CD14-positive monocyte (primary cell): Measurements from ENCODE around the gene RNF123. TPM values are rescaled to one million over a fixed set of nuclear protein-coding genes. Genes with fewer than 3 reads are reported as not detected.
A peak's percentile ranks its signal among the peaks of the same experiment; 100 is the strongest.

Experiments
- DNase-seq, 3 donors: peaks; one replicate each; pipeline ENCODE4 v3.0.0-alpha.2; 2011 to 2022
- H2AFZ ChIP-seq: 2 replicates; pipeline ENCODE4 v1.6.0; 2012; ENCODE audit warnings: mild to moderate bottlenecking, low read depth, low read length, inconsistent platforms; ENCODE audit not compliant: insufficient read depth, poor library complexity, severe bottlenecking
- H3K27ac ChIP-seq, 2 donors: 1 replicate in 1 of 2; 2 replicates in 1 of 2; pipeline ENCODE4 v1.5.1; 2012 to 2013; ENCODE audit warnings: low read length in 2 of 2, control low read depth in 1 of 2, inconsistent platforms in 1 of 2, low read depth in 1 of 2, mild to moderate bottlenecking in 1 of 2
- H3K27me3 ChIP-seq, 2 donors: one replicate each; pipeline versions ENCODE4 v1.6.0 to v1.6.1; 2011 to 2013; ENCODE audit warnings: low read length in 2 of 2; ENCODE audit not compliant: control insufficient read depth in 2 of 2, insufficient read depth in 2 of 2
- H3K36me3 ChIP-seq, 2 donors: replicated peaks in 1 of 2; 1 replicate in 1 of 2; 2 replicates in 1 of 2; pipeline versions ENCODE4 v1.5.1 to v1.6.1; 2012 to 2013; ENCODE audit warnings: low read length in 2 of 2, control low read depth in 1 of 2, inconsistent platforms in 1 of 2, mild to moderate bottlenecking in 1 of 2; ENCODE audit not compliant: insufficient read depth in 2 of 2, control insufficient read depth in 1 of 2
- H3K4me1 ChIP-seq, 2 donors: 1 replicate in 1 of 2; 2 replicates in 1 of 2; pipeline versions ENCODE4 v1.5.1 to v1.6.1; 2012 to 2013; ENCODE audit warnings: low read length in 2 of 2, control low read depth in 1 of 2, inconsistent platforms in 1 of 2, mild to moderate bottlenecking in 1 of 2, moderate library complexity in 1 of 2; ENCODE audit not compliant: insufficient read depth in 2 of 2, control insufficient read depth in 1 of 2
- H3K4me2 ChIP-seq: replicated peaks from 2 replicates; pipeline ENCODE3; 2012; ENCODE audit warnings: low read length, moderate library complexity, mild to moderate bottlenecking; ENCODE audit not compliant: poor library complexity, severe bottlenecking; ENCODE audit errors: extremely low read depth
- H3K4me3 ChIP-seq, 3 experiments: fragments of 200-600 bp in 1 of 3; sonication (generic) in 1 of 3; replicated peaks in 1 of 3; 1 replicate in 2 of 3; 2 replicates in 1 of 3; pipeline ENCODE4 v1.5.1; 2011 to 2013; ENCODE audit warnings: low read length in 3 of 3, mild to moderate bottlenecking in 3 of 3, control low read depth in 2 of 3, low read depth in 2 of 3, inconsistent platforms in 1 of 3, moderate library complexity in 1 of 3
- H3K79me2 ChIP-seq: 2 replicates; pipeline ENCODE4 v1.6.0; 2012; ENCODE audit warnings: mild to moderate bottlenecking, control low read depth, inconsistent platforms, low read length, moderate library complexity; ENCODE audit not compliant: insufficient read depth
- H3K9ac ChIP-seq: 2 replicates; pipeline ENCODE4 v1.6.0; 2017; ENCODE audit warnings: low read length, mild to moderate bottlenecking; ENCODE audit not compliant: insufficient read depth, poor library complexity, severe bottlenecking
- H3K9me3 ChIP-seq, 2 donors: replicated peaks in 1 of 2; 1 replicate in 1 of 2; 2 replicates in 1 of 2; pipeline versions ENCODE4 v1.5.1 to v1.6.1; 2012 to 2013; ENCODE audit warnings: low read length in 2 of 2, control low read depth in 1 of 2; ENCODE audit not compliant: control insufficient read depth in 1 of 2, insufficient read depth in 1 of 2
- H4K20me1 ChIP-seq: 2 replicates; pipeline ENCODE4 v1.6.0; 2012; ENCODE audit warnings: mild to moderate bottlenecking, low read length, control low read depth, moderate library complexity; ENCODE audit not compliant: insufficient read depth
- H3K27ac Mint-ChIP-seq, 7 donors: one replicate each; pipeline ENCODE4 v1.8.0; 2020; ENCODE audit warnings: mild to moderate bottlenecking in 7 of 7, mixed read lengths in 7 of 7, moderate library complexity in 6 of 7, inconsistent platforms in 2 of 7
- H3K27me3 Mint-ChIP-seq, 3 donors: one replicate each; pipeline ENCODE4 v1.8.0; 2021 to 2022; ENCODE audit warnings: low read depth in 3 of 3, mild to moderate bottlenecking in 3 of 3, mixed read lengths in 3 of 3, moderate library complexity in 3 of 3, inconsistent platforms in 1 of 3
- H3K36me3 Mint-ChIP-seq, 2 donors: one replicate each; pipeline ENCODE4 v1.8.0; 2020; ENCODE audit warnings: mixed read lengths in 2 of 2, inconsistent platforms in 1 of 2, mild to moderate bottlenecking in 1 of 2
- H3K4me1 Mint-ChIP-seq: one replicate; pipeline ENCODE4 v1.8.0; 2020; ENCODE audit warnings: mild to moderate bottlenecking, mixed read lengths
- H3K4me3 Mint-ChIP-seq, 2 donors: one replicate each; pipeline ENCODE4 v1.8.0; 2020; ENCODE audit warnings: mild to moderate bottlenecking in 2 of 2, mixed read lengths in 2 of 2, moderate library complexity in 1 of 2
- H3K9me3 Mint-ChIP-seq, 7 donors: one replicate each; pipeline ENCODE4 v1.8.0; 2020 to 2022; ENCODE audit warnings: mixed read lengths in 7 of 7, mild to moderate bottlenecking in 6 of 7, moderate library complexity in 6 of 7, inconsistent platforms in 2 of 7
- WGBS: methylation state at CpG from one replicate; pipeline ENCODE4 v1.1.5; 2013; ENCODE audit warnings: missing lambda C conversion rate; ENCODE audit not compliant: insufficient coverage; 5-methylcytosine and 5-hydroxymethylcytosine counted together
- intact Hi-C, 2 donors: fragments of 100-400 bp; cut with micrococcal nuclease; formaldehyde crosslinking; loops; one replicate each; pipeline versions ENCODE4 v1.15.0 to v1.15.1; 2023
- polyA plus RNA-seq, 3 donors: library from polyadenylated mRNA; depleted of rRNA in 1 of 3; unstranded in 2 of 3; stranded (reverse) in 1 of 3; fragments of 300-500 nt in 2 of 3; fragments of >200 nt in 1 of 3; fragmentation: Illumina TruSeq in 2 of 3; gene quantifications; 1 replicate in 2 of 3; 2 replicates in 1 of 3; pipeline ENCODE4 v1.2.3, GENCODE V29; 2012 to 2021
- TF ChIP-seq, protein P1 (sequence below): fragments of 200-600 bp; IDR thresholded peaks from one replicate; pipeline ENCODE4 v1.8.0; 2022; ENCODE audit warnings: antibody characterized with exemption, mild to moderate bottlenecking

Gene RNF123
- polyA plus RNA-seq, 3 donors, result 11.1 to 46.2 (median 15.7) TPM

DNA sequence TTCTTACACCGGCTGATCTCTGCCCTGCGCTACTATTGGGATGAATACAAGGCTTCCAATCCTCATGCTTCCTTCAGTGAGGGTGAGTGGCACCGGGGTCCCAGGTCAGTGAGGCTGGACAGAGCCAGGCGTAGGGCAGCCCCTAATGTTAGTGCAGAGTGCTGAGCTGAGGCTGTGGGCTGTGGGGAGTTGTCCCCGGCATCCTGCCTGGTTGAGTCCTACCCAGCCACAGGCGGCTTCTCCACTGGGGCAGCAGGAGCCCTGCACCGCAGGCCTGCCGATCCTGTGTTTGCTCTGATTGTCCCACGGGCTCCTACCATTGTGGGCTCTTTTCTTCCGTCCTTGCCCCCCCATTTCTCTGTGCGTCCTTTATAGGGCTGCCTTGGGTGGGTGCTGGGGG, 13.3 kb downstream of the RNF123 start:
- Histone ChIP-seq H4K20me1 (peaks cover 6% of the 10 kb centered on the region), H3K4me1 (no peaks in the 10 kb centered on the region), H3K4me2 (no peak overlapping the region), H3K27me3 (no peaks in the 10 kb centered on the region), H3K4me3 (no peak overlapping the region), H3K9ac (no peak overlapping the region), H3K79me2 (no peaks in the 10 kb centered on the region), H3K9me3 (no peaks in the 10 kb centered on the region), H3K27ac (no peak overlapping the region), H2AFZ (no peak overlapping the region), H3K36me3 (peaks cover 80 to 97% of the 10 kb centered on the region in 2 donors)
- Mint-ChIP-seq H3K36me3 (peaks cover 59 to 89% of the 10 kb centered on the region in 2 donors), H3K4me1 (no peaks in the 10 kb centered on the region), H3K27ac (no peak overlapping the region), H3K4me3 (no peak overlapping the region), H3K9me3 (no peaks in the 10 kb centered on the region), H3K27me3 (peaks cover 0 to 2% (median 0%) of the 10 kb centered on the region in 3 donors)
- TF ChIP-seq, protein P1, sequence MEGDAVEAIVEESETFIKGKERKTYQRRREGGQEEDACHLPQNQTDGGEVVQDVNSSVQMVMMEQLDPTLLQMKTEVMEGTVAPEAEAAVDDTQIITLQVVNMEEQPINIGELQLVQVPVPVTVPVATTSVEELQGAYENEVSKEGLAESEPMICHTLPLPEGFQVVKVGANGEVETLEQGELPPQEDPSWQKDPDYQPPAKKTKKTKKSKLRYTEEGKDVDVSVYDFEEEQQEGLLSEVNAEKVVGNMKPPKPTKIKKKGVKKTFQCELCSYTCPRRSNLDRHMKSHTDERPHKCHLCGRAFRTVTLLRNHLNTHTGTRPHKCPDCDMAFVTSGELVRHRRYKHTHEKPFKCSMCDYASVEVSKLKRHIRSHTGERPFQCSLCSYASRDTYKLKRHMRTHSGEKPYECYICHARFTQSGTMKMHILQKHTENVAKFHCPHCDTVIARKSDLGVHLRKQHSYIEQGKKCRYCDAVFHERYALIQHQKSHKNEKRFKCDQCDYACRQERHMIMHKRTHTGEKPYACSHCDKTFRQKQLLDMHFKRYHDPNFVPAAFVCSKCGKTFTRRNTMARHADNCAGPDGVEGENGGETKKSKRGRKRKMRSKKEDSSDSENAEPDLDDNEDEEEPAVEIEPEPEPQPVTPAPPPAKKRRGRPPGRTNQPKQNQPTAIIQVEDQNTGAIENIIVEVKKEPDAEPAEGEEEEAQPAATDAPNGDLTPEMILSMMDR, result no peak
- no peak for DNase-seq
- 100% methylated on average over 9 of the region's 11 CpGs for WGBS
- intact Hi-C loops, result loop anchor here (5.0 kb wide), 1 partner anchor 135 kb away; no protein-coding TSS in a partner anchor

DNA sequence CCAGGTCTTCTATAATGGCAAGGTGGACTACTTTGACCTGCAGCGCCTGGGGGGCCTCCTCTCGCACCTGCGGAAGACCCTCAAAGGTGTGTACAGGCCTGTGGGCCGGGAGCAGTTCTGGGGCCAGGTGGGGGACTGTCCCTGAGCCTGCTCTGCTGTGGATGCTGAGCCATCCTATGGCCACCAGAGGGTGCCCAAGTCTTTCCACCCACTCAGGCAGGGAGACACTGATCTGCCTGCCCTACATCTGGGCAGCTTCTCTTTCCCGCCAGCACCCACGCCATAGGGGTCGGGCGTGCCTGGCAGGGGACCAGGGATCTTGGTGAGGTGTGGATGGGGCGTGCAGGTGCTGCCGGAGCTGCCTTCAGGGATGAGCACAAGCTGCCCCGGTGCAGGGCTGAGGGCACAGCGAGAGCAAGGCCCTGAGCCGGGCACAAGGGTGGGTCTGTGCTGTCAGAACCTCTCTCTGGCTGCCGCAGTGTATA, 14.1 kb downstream of the RNF123 start:
- H3K9me3 ChIP-seq, result no peaks in the 10 kb centered on the region
- no peaks in the 10 kb centered on the region for H3K27me3 ChIP-seq
- H3K79me2 ChIP-seq, result no peaks in the 10 kb centered on the region
- H3K4me3 ChIP-seq, result no peak overlapping the region
- H4K20me1 ChIP-seq, result peaks cover 6% of the 10 kb centered on the region
- Mint-ChIP-seq H3K4me1 (no peaks in the 10 kb centered on the region), H3K27me3 (peaks cover 0 to 2% (median 0%) of the 10 kb centered on the region in 3 donors), H3K36me3 (peaks cover 61 to 89% of the 10 kb centered on the region in 2 donors), H3K27ac (no peak overlapping the region), H3K9me3 (no peaks in the 10 kb centered on the region), H3K4me3 (no peak overlapping the region)
- no peak overlapping the region for H2AFZ ChIP-seq
- H3K36me3 ChIP-seq, result peaks cover 72 to 90% of the 10 kb centered on the region in 2 donors
- H3K9ac ChIP-seq, result no peak overlapping the region
- H3K27ac ChIP-seq, result no peak overlapping the region
- 80% methylated on average over 10 of the region's 14 CpGs for WGBS
- TF ChIP-seq, protein P1, result peak; percentile 76
- no peaks in the 10 kb centered on the region for H3K4me1 ChIP-seq
- intact Hi-C loops, result loop anchor here (5.0 kb wide), 1 partner anchor 134 kb away; no protein-coding TSS in a partner anchor
- H3K4me2 ChIP-seq, result no peak overlapping the region
- DNase-seq, result peak; percentile 39 to 53 (median 46)
